IMR-90 (cell line): ENCODE results near the gene GNAI1. TPM values are rescaled to one million over a fixed set of nuclear protein-coding genes. Genes with fewer than 3 reads are reported as not detected.

Experiments used
- ATAC-seq: fragments of 200-7000 bp; cut with Tn5 transposase; 2 replicates; pipeline ENCODE4 v1.9.1; 2020; ENCODE audit warnings: low read depth, mild to moderate bottlenecking, moderate library complexity
- BruUV-seq: library from RNA; stranded (reverse); fragments of 400-500 nt; replicated peaks from 2 replicates; lab custom pipeline; 2021; lab: Mats Ljungman, UMichigan
- CTCF ChIA-PET: fragments of 300-600 bp; formaldehyde crosslinking; extraction: SDS; loops from one replicate; lab custom pipeline; 2021; ENCODE audit warnings: antibody characterized with exemption; lab: Yijun Ruan, JAX
- POLR2A ChIA-PET: fragments of 300-600 bp; sonication (Branson Sonifier 250); formaldehyde crosslinking; loops from one replicate; lab custom pipeline; 2022; ENCODE audit warnings: antibody characterized with exemption; ENCODE audit not compliant: unreplicated experiment; lab: Charles Lee
- DNase-seq: peaks from one replicate; pipeline ENCODE4 v3.0.0; 2013
- H2AFZ ChIP-seq: replicated peaks from 2 replicates; pipeline ENCODE3; 2013; ENCODE audit warnings: low read length, mild to moderate bottlenecking; ENCODE audit not compliant: poor library complexity
- H2AK5ac ChIP-seq: 2 replicates; pipeline ENCODE4 v1.6.1; 2013; ENCODE audit warnings: low read depth, low read length, inconsistent platforms
- H2AK9ac ChIP-seq: replicated peaks from 2 replicates; pipeline ENCODE3; 2013; ENCODE audit warnings: mild to moderate bottlenecking, low read depth, low read length, moderate library complexity; ENCODE audit not compliant: poor library complexity
- H2BK120ac ChIP-seq: 2 replicates; pipeline ENCODE4 v1.6.1; 2013; ENCODE audit warnings: low read depth, low read length, inconsistent platforms
- H2BK15ac ChIP-seq: 3 replicates; pipeline ENCODE4 v1.6.1; 2013; ENCODE audit warnings: low read depth, low read length, inconsistent platforms
- H2BK20ac ChIP-seq: 2 replicates; pipeline ENCODE4 v1.6.1; 2013; ENCODE audit warnings: low read depth, mild to moderate bottlenecking, inconsistent platforms, low read length, moderate library complexity
- H2BK5ac ChIP-seq: 2 replicates; pipeline ENCODE4 v1.6.1; 2013; ENCODE audit warnings: mild to moderate bottlenecking, low read depth, low read length, inconsistent platforms; ENCODE audit not compliant: poor library complexity, severe bottlenecking
- H3K14ac ChIP-seq: replicated peaks from 2 replicates; pipeline ENCODE4 v1.6.1; 2013; ENCODE audit warnings: low read depth, low read length, inconsistent platforms
- H3K18ac ChIP-seq: 2 replicates; pipeline ENCODE4 v1.6.1; 2013; ENCODE audit warnings: low read depth, low read length, control low read depth
- H3K23ac ChIP-seq: 2 replicates; pipeline ENCODE4 v1.6.1; 2013; ENCODE audit warnings: low read depth, low read length, inconsistent platforms
- H3K27ac ChIP-seq: 2 replicates; pipeline ENCODE4 v1.5.1; 2013; ENCODE audit warnings: mild to moderate bottlenecking, control low read depth, low read length; ENCODE audit not compliant: insufficient read depth
- H3K27me3 ChIP-seq: 2 replicates; pipeline ENCODE4 v1.6.1; 2013; ENCODE audit warnings: low read length; ENCODE audit not compliant: control insufficient read depth, insufficient read depth
- H3K36me3 ChIP-seq: 2 replicates; pipeline ENCODE4 v1.6.1; 2013; ENCODE audit warnings: low read length, mixed read lengths; ENCODE audit not compliant: control insufficient read depth, insufficient read depth
- H3K4ac ChIP-seq: 2 replicates; pipeline ENCODE4 v1.6.1; 2013; ENCODE audit warnings: low read depth, low read length, inconsistent platforms
- H3K4me1 ChIP-seq: 2 replicates; pipeline ENCODE4 v1.6.1; 2013; ENCODE audit warnings: low read length, mixed read lengths; ENCODE audit not compliant: control insufficient read depth, insufficient read depth
- H3K4me2 ChIP-seq: 2 replicates; pipeline ENCODE4 v1.6.1; 2013; ENCODE audit warnings: low read depth, mild to moderate bottlenecking, control low read depth, low read length, moderate library complexity
- H3K4me3 ChIP-seq: 2 replicates; pipeline ENCODE4 v1.5.1; 2013; ENCODE audit warnings: low read depth, mild to moderate bottlenecking, control low read depth, low read length, moderate library complexity; ENCODE audit not compliant: insufficient read depth
- H3K56ac ChIP-seq: 2 replicates; pipeline ENCODE4 v1.6.1; 2013; ENCODE audit warnings: low read length, inconsistent platforms; ENCODE audit not compliant: insufficient read depth; ENCODE audit errors: extremely low read depth
- H3K79me1 ChIP-seq, 2 experiments: 2 replicates each; pipeline ENCODE4 v1.6.1; 2013; ENCODE audit warnings: low read length in 2 of 2, inconsistent platforms in 1 of 2, low read depth in 1 of 2
- H3K9ac ChIP-seq: 2 replicates; pipeline ENCODE4 v1.6.1; 2013; ENCODE audit warnings: low read depth, low read length, control low read depth
- H3K9me1 ChIP-seq: 2 replicates; pipeline ENCODE4 v1.6.1; 2013; ENCODE audit warnings: low read length, inconsistent platforms; ENCODE audit not compliant: insufficient read depth
- H3K9me3 ChIP-seq: 2 replicates; pipeline ENCODE4 v1.6.1; 2013; ENCODE audit warnings: low read length; ENCODE audit not compliant: control insufficient read depth, insufficient read depth
- H4K20me1 ChIP-seq: 2 replicates; pipeline ENCODE4 v1.6.1; 2013; ENCODE audit warnings: low read length, inconsistent platforms; ENCODE audit not compliant: insufficient read depth
- H4K5ac ChIP-seq: 2 replicates; pipeline ENCODE4 v1.6.1; 2013; ENCODE audit warnings: mild to moderate bottlenecking, low read depth, low read length, control low read depth
- H4K8ac ChIP-seq, 2 experiments: 2 replicates each; pipeline ENCODE4 v1.6.1; 2013; ENCODE audit warnings: low read depth in 2 of 2, low read length in 2 of 2, control low read depth in 1 of 2, inconsistent platforms in 1 of 2
- H4K91ac ChIP-seq: 2 replicates; pipeline ENCODE4 v1.6.1; 2013; ENCODE audit warnings: low read depth, low read length, inconsistent platforms; ENCODE audit not compliant: insufficient read depth
- BHLHE40 ChIP-seq: fragments of 150-350 bp; IDR thresholded peaks from 2 replicates; pipeline ENCODE4 v1.6.1; 2016; ENCODE audit warnings: mild to moderate bottlenecking, low read depth, low read length
- CEBPB ChIP-seq: IDR thresholded peaks from 2 replicates; pipeline ENCODE4 v1.6.1; 2012; ENCODE audit warnings: low read depth, low read length, improper control_type of control experiment
- CHD1 ChIP-seq: IDR thresholded peaks from 2 replicates; pipeline ENCODE4 v1.6.1; 2012; ENCODE audit warnings: low read depth, low read length, improper control_type of control experiment
- CTCF ChIP-seq: conservative IDR thresholded peaks from 2 replicates; pipeline ENCODE4 v1.5.1; 2012; ENCODE audit warnings: mild to moderate bottlenecking, low read depth, low read length, improper control_type of control experiment
- ELK1 ChIP-seq: fragments of 150-350 bp; IDR thresholded peaks from 2 replicates; pipeline ENCODE4 v1.6.1; 2016; ENCODE audit warnings: low read depth, mild to moderate bottlenecking, low read length, moderate library complexity, borderline replicate concordance
- FOS ChIP-seq: fragments of 150-350 bp; IDR thresholded peaks from 2 replicates; pipeline ENCODE4 v1.6.1; 2016; ENCODE audit warnings: low read depth, low read length
- MAFK ChIP-seq: IDR thresholded peaks from 2 replicates; pipeline ENCODE4 v1.6.1; 2012; ENCODE audit warnings: low read depth, low read length, improper control_type of control experiment
- MAZ ChIP-seq: IDR thresholded peaks from 2 replicates; pipeline ENCODE4 v1.6.1; 2012; ENCODE audit warnings: low read depth, mild to moderate bottlenecking, low read length, improper control_type of control experiment, moderate library complexity, borderline replicate concordance
- MXI1 ChIP-seq: IDR thresholded peaks from 2 replicates; pipeline ENCODE4 v1.6.1; 2012; ENCODE audit warnings: low read depth, mild to moderate bottlenecking, low read length, moderate library complexity, borderline replicate concordance
- NFE2L2 ChIP-seq: fragments of 150-350 bp; IDR thresholded peaks from 2 replicates; pipeline ENCODE4 v1.6.1; 2016; ENCODE audit warnings: low read depth, mild to moderate bottlenecking, low read length
- POLR2A ChIP-seq: IDR thresholded peaks from 2 replicates; pipeline ENCODE4 v1.6.1; 2012; ENCODE audit warnings: mild to moderate bottlenecking, low read depth, low read length
- RAD21 ChIP-seq: IDR thresholded peaks from 2 replicates; pipeline ENCODE4 v1.6.1; 2012; ENCODE audit warnings: low read length, improper control_type of control experiment
- RCOR1 ChIP-seq: IDR thresholded peaks from 2 replicates; pipeline ENCODE4 v1.6.1; 2012; ENCODE audit warnings: mild to moderate bottlenecking, low read length, improper control_type of control experiment; ENCODE audit not compliant: insufficient replicate concordance
- RFX5 ChIP-seq: IDR thresholded peaks from 2 replicates; pipeline ENCODE4 v1.8.0; 2012; ENCODE audit warnings: low read depth, mild to moderate bottlenecking, low read length, moderate library complexity
- SMC3 ChIP-seq: fragments of 150-350 bp; IDR thresholded peaks from 2 replicates; pipeline ENCODE4 v1.6.1; 2016; ENCODE audit warnings: low read depth, mild to moderate bottlenecking, antibody characterized with exemption, low read length, moderate library complexity
- dilution Hi-C: fragments of 300-500 bp; cut with HindIII; formaldehyde crosslinking; loops from one replicate; pipeline ENCODE4 v1.14.3; 2018; ENCODE audit warnings: low sequenced_read_pairs; ENCODE audit not compliant: unreplicated experiment
- in situ Hi-C: fragments of 300-500 bp; cut with MboI; formaldehyde crosslinking; loops from 3 replicates; pipeline ENCODE4 v1.14.3; 2019; ENCODE audit warnings: low sequenced_read_pairs, inconsistent platforms, mixed read lengths
- intact Hi-C: fragments of 100-400 bp; cut with micrococcal nuclease; formaldehyde crosslinking; loops from 2 replicates; pipeline ENCODE4 v1.10.0; 2022
- polyA plus RNA-seq, 3 experiments: library from polyadenylated mRNA; depleted of rRNA; stranded (reverse); fragments of >200 nt; gene quantifications; 2 replicates each; pipeline ENCODE4 v1.2.3, GENCODE V29; 2012; ENCODE audit warnings: low replicate concordance in 1 of 3
- total RNA-seq: library from RNA; depleted of rRNA; stranded (reverse); fragments of >200 nt; gene quantifications from 2 replicates; pipeline ENCODE4 v1.2.3, GENCODE V29; 2012
- TF ChIP-seq, protein P1 (sequence below): fragments of 150-350 bp; IDR thresholded peaks from 2 replicates; pipeline ENCODE4 v1.6.1; 2017; ENCODE audit warnings: mild to moderate bottlenecking, antibody characterized with exemption, low read length, low read depth

GNAI1 gene
- total and polyA plus RNA-seq, 2 of the 4 experiments (the other 2 are of a cell fraction): 21.1 to 26.5 TPM

GRCh38 chr7:80154656-80155333 is 20.2 kb downstream of the GNAI1 start:
- Histone ChIP-seq H3K27ac (no peak overlapping the region), H3K9me1 (peaks cover 9% of the 10 kb centered on the region), H3K36me3 (no peaks in the 10 kb centered on the region), H3K18ac (no peak overlapping the region), H3K4me3 (no peak overlapping the region), H2AK9ac (no peak overlapping the region), H3K56ac (no peak overlapping the region), H4K5ac (no peak overlapping the region), H2BK5ac (no peak overlapping the region), H3K14ac (no peak overlapping the region), H3K9ac (no peak overlapping the region), H4K91ac (no peak overlapping the region), H3K27me3 (no peaks in the 10 kb centered on the region), H3K4ac (no peak overlapping the region), H3K9me3 (no peaks in the 10 kb centered on the region), H3K4me1 (peaks cover 15% of the 10 kb centered on the region), H3K79me1 (peaks cover 51 to 80% of the 10 kb centered on the region in 2 experiments), H2BK20ac (no peak overlapping the region), H2AFZ (no peak overlapping the region), H2BK15ac (no peak overlapping the region), H4K20me1 (peaks cover 53% of the 10 kb centered on the region), H2AK5ac (no peak overlapping the region), H4K8ac (no peak overlapping the region), H3K4me2 (no peak overlapping the region), H2BK120ac (no peak overlapping the region), H3K23ac (no peak overlapping the region)
- BruUV-seq: no TSS peak
- in situ Hi-C loops (no loop called here), intact Hi-C loops (loop anchor here (5.0 kb wide), 1 partner anchor 43 kb away; no protein-coding TSS in a partner anchor), dilution Hi-C loops (no loop called here)
- TF ChIP-seq, protein P1, sequence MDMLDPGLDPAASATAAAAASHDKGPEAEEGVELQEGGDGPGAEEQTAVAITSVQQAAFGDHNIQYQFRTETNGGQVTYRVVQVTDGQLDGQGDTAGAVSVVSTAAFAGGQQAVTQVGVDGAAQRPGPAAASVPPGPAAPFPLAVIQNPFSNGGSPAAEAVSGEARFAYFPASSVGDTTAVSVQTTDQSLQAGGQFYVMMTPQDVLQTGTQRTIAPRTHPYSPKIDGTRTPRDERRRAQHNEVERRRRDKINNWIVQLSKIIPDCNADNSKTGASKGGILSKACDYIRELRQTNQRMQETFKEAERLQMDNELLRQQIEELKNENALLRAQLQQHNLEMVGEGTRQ: no peak
- TF ChIP-seq CHD1 (no peak), CTCF (no peak), RFX5 (no peak), BHLHE40 (no peak), ELK1 (no peak), SMC3 (no peak), MAFK (no peak), MAZ (no peak), RAD21 (no peak), POLR2A (no peak), NFE2L2 (no peak), MXI1 (no peak), FOS (no peak), CEBPB (no peak), RCOR1 (no peak)
- ChIA-PET CTCF (interaction anchor here (0.6 kb wide), 1 partner anchor 9 kb away, joined by 3 read pairs; no protein-coding TSS in a partner anchor), POLR2A (no interaction called here)
- ATAC-seq (no peak), DNase-seq (peak; percentile 51)
